PC-3 (cell line): ENCODE data around the gene PTPN3. TPM values are rescaled to one million over a fixed set of nuclear protein-coding genes. Genes with fewer than 3 reads are reported as not detected.

Source experiments
- ATAC-seq: fragments of 200-7000 bp; cut with Tn5 transposase; 2 replicates; pipeline ENCODE4 v1.9.1; 2020; ENCODE audit warnings: mild to moderate bottlenecking, moderate library complexity
- BruUV-seq: library from RNA; stranded (reverse); fragments of 400-500 nt; replicated peaks from 2 replicates; lab custom pipeline; 2021; lab: Mats Ljungman, UMichigan
- CTCF ChIA-PET: fragments of 300-600 bp; sonication (Branson Sonifier 250); formaldehyde crosslinking; loops from one replicate; lab custom pipeline; 2022; ENCODE audit warnings: antibody characterized with exemption; lab: Charles Lee
- POLR2A ChIA-PET: fragments of 300-600 bp; sonication (Branson Sonifier 250); formaldehyde crosslinking; loops from one replicate; lab custom pipeline; 2022; ENCODE audit warnings: antibody characterized with exemption; ENCODE audit not compliant: unreplicated experiment; lab: Charles Lee
- DNase-seq: peaks from one replicate; pipeline ENCODE4 v3.0.0-alpha.2; 2015
- H2AFZ ChIP-seq: fragments of 300-600 bp; sonication (generic); 2 replicates; pipeline ENCODE4 v1.6.0; 2016; ENCODE audit warnings: antibody characterized with exemption, low read length
- H3F3A ChIP-seq: fragments of 300-600 bp; sonication (generic); one replicate; pipeline ENCODE4 v1.6.0; 2017; ENCODE audit warnings: antibody characterized with exemption, low read length, control low read depth, mild to moderate bottlenecking; ENCODE audit not compliant: unreplicated experiment
- H3K27ac ChIP-seq: fragments of 300-600 bp; sonication (generic); 2 replicates; pipeline ENCODE4 v1.5.1; 2016; ENCODE audit warnings: mild to moderate bottlenecking, low read length
- H3K27me3 ChIP-seq: fragments of 300-600 bp; sonication (generic); 2 replicates; pipeline ENCODE4 v1.6.1; 2016; ENCODE audit warnings: low read length, mixed read lengths
- H3K36me3 ChIP-seq: fragments of 300-600 bp; sonication (generic); 2 replicates; pipeline ENCODE4 v1.6.1; 2016; ENCODE audit warnings: low read depth, mixed run types, low read length, mixed read lengths
- H3K4me1 ChIP-seq: fragments of 300-600 bp; sonication (generic); 2 replicates; pipeline ENCODE4 v1.5.1; 2016; ENCODE audit warnings: low read length; ENCODE audit not compliant: insufficient read depth
- H3K4me2 ChIP-seq: fragments of 300-600 bp; sonication (generic); 2 replicates; pipeline ENCODE4 v1.6.0; 2016; ENCODE audit warnings: low read length
- H3K4me3 ChIP-seq: fragments of 300-600 bp; sonication (generic); 2 replicates; pipeline ENCODE4 v1.5.1; 2016; ENCODE audit warnings: mild to moderate bottlenecking, low read length, mixed read lengths
- H3K79me2 ChIP-seq: fragments of 300-600 bp; sonication (generic); 2 replicates; pipeline ENCODE4 v1.6.1; 2017; ENCODE audit warnings: low read length, mixed read lengths
- H3K9ac ChIP-seq: fragments of 300-600 bp; sonication (generic); 2 replicates; pipeline ENCODE4 v1.6.0; 2016; ENCODE audit warnings: mild to moderate bottlenecking, low read length
- H3K9me2 ChIP-seq: fragments of 300-600 bp; sonication (generic); replicated peaks from 2 replicates; pipeline ENCODE4 v1.6.1; 2016; ENCODE audit warnings: mixed run types, low read length, mixed read lengths
- H3K9me3 ChIP-seq: fragments of 300-600 bp; sonication (generic); 2 replicates; pipeline ENCODE4 v1.6.1; 2016; ENCODE audit warnings: low read length, mixed read lengths
- H4K20me1 ChIP-seq: fragments of 300-600 bp; sonication (generic); 2 replicates; pipeline ENCODE4 v1.6.1; 2016; ENCODE audit warnings: low read length, mixed read lengths
- EZH2 ChIP-seq: fragments of 300-600 bp; sonication (generic); IDR thresholded peaks from one replicate; pipeline ENCODE4 v1.6.1; 2017; ENCODE audit warnings: antibody characterized with exemption, mild to moderate bottlenecking, low read length; ENCODE audit not compliant: unreplicated experiment
- EZH2phosphoT487 ChIP-seq: fragments of 300-600 bp; sonication (generic); IDR thresholded peaks from 2 replicates; pipeline ENCODE4 v1.6.1; 2018; ENCODE audit warnings: mild to moderate bottlenecking, antibody characterized with exemption, low read length, borderline replicate concordance
- intact Hi-C: fragments of 100-400 bp; cut with micrococcal nuclease; formaldehyde crosslinking; loops from 2 replicates; pipeline ENCODE4 v1.9.0; 2023
- total RNA-seq: library from RNA; depleted of rRNA; stranded (reverse); fragments of >200 nt; gene quantifications from 2 replicates; pipeline ENCODE4 v1.2.3, GENCODE V29; 2014
- TF ChIP-seq, protein P1 (sequence below): fragments of 300-600 bp; sonication (generic); conservative IDR thresholded peaks from 2 replicates; pipeline ENCODE4 v1.5.1; 2017; ENCODE audit warnings: antibody characterized with exemption, low read depth, mild to moderate bottlenecking, low read length

Gene PTPN3
- total RNA-seq, 1 experiment from 2014 or later = 8.4 TPM

DNA sequence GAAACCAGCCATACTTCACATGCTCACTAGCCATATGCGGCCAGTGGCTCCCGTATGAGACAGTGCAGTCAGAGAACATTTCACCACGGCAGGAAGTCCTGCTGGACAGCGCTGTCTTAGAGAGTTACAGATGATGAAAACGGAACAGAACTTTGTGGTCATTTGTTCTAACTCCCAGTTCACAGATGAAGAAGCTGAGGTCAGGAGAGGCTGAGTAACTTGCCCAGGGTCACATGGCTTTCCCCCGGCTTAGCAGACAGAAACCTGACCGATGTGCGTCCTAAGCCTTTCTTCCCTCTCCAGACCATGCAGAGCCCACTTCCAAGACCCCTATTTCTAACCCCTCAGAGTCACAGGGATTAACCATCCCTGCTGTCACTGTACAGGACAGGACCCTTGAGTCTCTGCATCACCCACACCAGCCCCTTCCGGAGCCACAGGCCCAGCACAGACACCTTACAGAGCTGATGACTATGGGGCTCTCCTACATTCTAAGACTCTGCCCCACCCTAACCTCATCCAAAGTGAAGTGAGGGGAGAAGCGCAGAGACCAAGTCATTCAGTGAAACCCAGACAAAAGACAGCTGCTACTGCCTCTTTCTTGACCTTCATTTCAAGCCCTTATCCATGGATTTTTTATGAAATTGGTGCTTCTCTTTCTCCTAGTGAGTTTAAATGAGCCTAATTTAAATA is 86.9 kb downstream of the PTPN3 start:
- no TSS peak for BruUV-seq
- Histone ChIP-seq H3K4me3 (no peak overlapping the region), H2AFZ (no peak overlapping the region), H4K20me1 (no peaks in the 10 kb centered on the region), H3K9me2 (no peaks in the 10 kb centered on the region), H3K79me2 (no peaks in the 10 kb centered on the region), H3K4me1 (no peaks in the 10 kb centered on the region), H3K27me3 (no peaks in the 10 kb centered on the region), H3K9ac (no peak overlapping the region), H3K36me3 (no peaks in the 10 kb centered on the region), H3K4me2 (no peak overlapping the region), H3F3A (no peaks in the 10 kb centered on the region), H3K9me3 (no peaks in the 10 kb centered on the region), H3K27ac (no peak overlapping the region)
- POLR2A ChIA-PET = no interaction called here
- TF ChIP-seq EZH2 (no peak), EZH2phosphoT487 (no peak)
- TF ChIP-seq, protein P1, sequence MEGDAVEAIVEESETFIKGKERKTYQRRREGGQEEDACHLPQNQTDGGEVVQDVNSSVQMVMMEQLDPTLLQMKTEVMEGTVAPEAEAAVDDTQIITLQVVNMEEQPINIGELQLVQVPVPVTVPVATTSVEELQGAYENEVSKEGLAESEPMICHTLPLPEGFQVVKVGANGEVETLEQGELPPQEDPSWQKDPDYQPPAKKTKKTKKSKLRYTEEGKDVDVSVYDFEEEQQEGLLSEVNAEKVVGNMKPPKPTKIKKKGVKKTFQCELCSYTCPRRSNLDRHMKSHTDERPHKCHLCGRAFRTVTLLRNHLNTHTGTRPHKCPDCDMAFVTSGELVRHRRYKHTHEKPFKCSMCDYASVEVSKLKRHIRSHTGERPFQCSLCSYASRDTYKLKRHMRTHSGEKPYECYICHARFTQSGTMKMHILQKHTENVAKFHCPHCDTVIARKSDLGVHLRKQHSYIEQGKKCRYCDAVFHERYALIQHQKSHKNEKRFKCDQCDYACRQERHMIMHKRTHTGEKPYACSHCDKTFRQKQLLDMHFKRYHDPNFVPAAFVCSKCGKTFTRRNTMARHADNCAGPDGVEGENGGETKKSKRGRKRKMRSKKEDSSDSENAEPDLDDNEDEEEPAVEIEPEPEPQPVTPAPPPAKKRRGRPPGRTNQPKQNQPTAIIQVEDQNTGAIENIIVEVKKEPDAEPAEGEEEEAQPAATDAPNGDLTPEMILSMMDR = no peak
- intact Hi-C loops = no loop called here
- ATAC-seq (no peak), DNase-seq (no peak)
- CTCF ChIA-PET = interaction anchor here (0.7 kb wide), 1 partner anchor 209 kb away, joined by 3 read pairs; no protein-coding TSS in a partner anchor

DNA sequence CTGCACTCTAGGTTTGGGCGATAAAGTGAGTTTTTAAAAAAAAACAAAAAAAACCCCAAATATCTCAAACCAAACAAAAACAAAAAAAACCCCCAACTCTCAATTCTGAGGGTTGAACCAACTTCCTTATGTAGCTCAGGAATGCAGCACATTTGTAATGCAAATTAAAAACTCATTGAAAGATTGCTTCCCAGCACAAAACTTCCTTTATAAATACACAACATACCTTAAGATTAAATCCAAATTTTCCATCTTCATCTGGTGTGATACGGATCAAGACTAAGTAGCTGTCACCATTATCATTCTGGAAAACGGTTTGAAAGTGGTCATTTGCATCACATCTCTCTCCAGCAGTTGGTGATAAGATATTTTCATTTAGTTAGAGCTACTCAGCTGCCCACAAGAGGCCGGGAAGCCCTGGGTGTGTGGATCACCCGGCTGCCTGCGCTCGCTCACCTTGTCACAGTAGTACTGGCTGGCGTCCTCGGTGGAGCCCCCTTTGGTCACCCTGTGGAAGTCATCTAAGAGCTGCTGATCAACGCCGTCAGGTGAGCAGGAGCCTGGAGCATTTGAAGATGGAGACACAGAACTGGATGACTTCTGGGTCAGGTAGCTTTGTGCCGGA is 88.2 kb downstream of the PTPN3 start:
- no peaks in the 10 kb centered on the region for H3K36me3 ChIP-seq
- no peak for ATAC-seq
- POLR2A ChIA-PET = interaction anchor here (0.6 kb wide), 1 partner anchor 28 kb away, joined by 6 read pairs; no protein-coding TSS in a partner anchor

More for the DNA sequence above, 88.2 kb downstream of the PTPN3 start:
- H3K9me2 ChIP-seq = no peaks in the 10 kb centered on the region
- DNase-seq = no peak
- H3K9ac ChIP-seq = no peak overlapping the region
- H3K4me3 ChIP-seq = no peak overlapping the region
- CTCF ChIA-PET = interaction anchor here (0.7 kb wide), 1 partner anchor 23 kb away, joined by 3 read pairs; no protein-coding TSS in a partner anchor
- H3K9me3 ChIP-seq = no peaks in the 10 kb centered on the region
- H3K27me3 ChIP-seq = no peaks in the 10 kb centered on the region
- H3K27ac ChIP-seq = no peak overlapping the region
- H3K4me2 ChIP-seq = no peak overlapping the region
- no peaks in the 10 kb centered on the region for H4K20me1 ChIP-seq
- TF ChIP-seq EZH2 (no peak), EZH2phosphoT487 (no peak)
- TF ChIP-seq, protein P1 = peak; percentile 33; the same call in 1 of the 2 replicates
- H2AFZ ChIP-seq = no peak overlapping the region
- no peaks in the 10 kb centered on the region for H3K4me1 ChIP-seq
- H3K79me2 ChIP-seq = no peaks in the 10 kb centered on the region
- no peaks in the 10 kb centered on the region for H3F3A ChIP-seq
- intact Hi-C loops = no loop called here
- no TSS peak for BruUV-seq
